Esophagus muscularis mucosa (tissue), 4 donors: ENCODE measurements around the gene FSCN2.

ENCODE experiments used
- CTCF ChIP-seq, 3 experiments: fragments of 200-600 bp in 2 of 3; fragments of 450-650 bp in 1 of 3; sonication (generic) in 2 of 3; IDR thresholded peaks; one replicate each; pipeline ENCODE4 v1.5.1; 2017 to 2019; ENCODE audit warnings: antibody characterized with exemption in 3 of 3, mild to moderate bottlenecking in 2 of 3, moderate library complexity in 1 of 3
- EP300 ChIP-seq: sonication (generic); formaldehyde crosslinking; IDR thresholded peaks from one replicate; pipeline ENCODE4 v1.6.1; 2017; ENCODE audit warnings: antibody characterized with exemption
- POLR2A ChIP-seq: fragments of 450-650 bp; IDR thresholded peaks from one replicate; pipeline ENCODE4 v1.6.1; 2017; ENCODE audit warnings: antibody characterized with exemption, moderate library complexity, mild to moderate bottlenecking, low read depth
- POLR2AphosphoS5 ChIP-seq, 2 donors: sonication (generic); formaldehyde crosslinking; IDR thresholded peaks; one replicate each; pipeline ENCODE4 v1.6.1; 2017; ENCODE audit warnings: antibody characterized with exemption in 2 of 2

GRCh38 chr17:81550285-81550684, 22.1 kb downstream of the FSCN2 start:
- TF ChIP-seq POLR2A, result no peak
- TF ChIP-seq EP300, result no peak
- no peak for TF ChIP-seq CTCF (IDR thresholded peaks at IDR 0.05)
- TF ChIP-seq POLR2AphosphoS5 (IDR thresholded peaks at IDR 0.05), result no peak
